GM23248 (cell line): ENCODE measurements around the gene FAM229A.

Source experiments
- EZH2 ChIP-seq: fragments of 200-600 bp; sonication (generic); IDR thresholded peaks from 2 replicates; pipeline ENCODE4 v1.6.1; 2018; ENCODE audit warnings: antibody characterized with exemption, mild to moderate bottlenecking; ENCODE audit not compliant: insufficient read depth, poor library complexity, severe bottlenecking
- EZH2phosphoT487 ChIP-seq: fragments of 200-600 bp; sonication (generic); IDR thresholded peaks from 2 replicates; pipeline ENCODE4 v1.6.1; 2018; ENCODE audit warnings: antibody characterized with exemption, moderate library complexity, mild to moderate bottlenecking, low read depth; ENCODE audit not compliant: insufficient read depth

GRCh38 chr1:32333251-32333963 lies 28.9 kb downstream of the FAM229A start:
- TF ChIP-seq EZH2phosphoT487 (no peak), EZH2 (no peak)
